Measurements from ENCODE around the gene USP28.
"Not testable (repeated sequence)": the region's sequence is repeated elsewhere in the genome, so short reads cannot be mapped to it uniquely, and the experiment has no call there.

The USP28 gene

GRCh38 chr11:113840932-113841664 lies 34.3 kb downstream of the USP28 start:
- DNase-seq (ENCODE audit: low read depth), result no peak
- no peak overlapping the region for H3K4me3 ChIP-seq (ENCODE audit: low read depth, low read length)

- no peak for DNase-seq (ENCODE audit: low read depth)
Observed at GRCh38 chr11:113839842-113840241, 35.5 kb downstream of the USP28 start.

GRCh38 chr11:113838005-113838404 lies 37.4 kb downstream of the USP28 start:
- DNase-seq (ENCODE audit: low read depth), result no peak
- no peak overlapping the region for H3K4me3 ChIP-seq (ENCODE audit: low read depth, low read length)

More at GRCh38 chr11:113839842-113840241, 35.5 kb downstream of the USP28 start:
- no peak overlapping the region for H3K4me3 ChIP-seq (ENCODE audit: low read depth, low read length)

GRCh38 chr11:113835306-113835705 lies 40.1 kb downstream of the USP28 start:
- H3K4me3 ChIP-seq (ENCODE audit: low read depth, low read length), result no peak overlapping the region
- DNase-seq (ENCODE audit: low read depth), result no peak

GRCh38 chr11:113833151-113833550 lies 42.2 kb downstream of the USP28 start:
- no peak overlapping the region for H3K4me3 ChIP-seq (ENCODE audit: low read depth, low read length)
- no peak for DNase-seq (ENCODE audit: low read depth)

GRCh38 chr11:113831314-113831713 lies 44.1 kb downstream of the USP28 start:
- DNase-seq (ENCODE audit: low read depth), result no peak
- H3K4me3 ChIP-seq (ENCODE audit: low read depth, low read length), result no peak overlapping the region

GRCh38 chr11:113829751-113830150 lies 45.6 kb downstream of the USP28 start:
- DNase-seq (ENCODE audit: low read depth), result no peak
- H3K4me3 ChIP-seq (ENCODE audit: low read depth, low read length), result no peak overlapping the region

GRCh38 chr11:113828191-113828590 lies 47.2 kb downstream of the USP28 start:
- H3K4me3 ChIP-seq (ENCODE audit: low read depth, low read length), result no peak overlapping the region
- no peak for DNase-seq (ENCODE audit: low read depth)

GRCh38 chr11:113827477-113827876 lies 47.9 kb downstream of the USP28 start:
- no peak for DNase-seq (ENCODE audit: low read depth)
- H3K4me3 ChIP-seq (ENCODE audit: low read depth, low read length), result no peak overlapping the region

GRCh38 chr11:113818426-113818825 lies 56.9 kb downstream of the USP28 start:
- no peak overlapping the region for H3K4me3 ChIP-seq (ENCODE audit: low read depth, low read length)
- no peak for DNase-seq (ENCODE audit: low read depth)

GRCh38 chr11:113817626-113818025 lies 57.7 kb downstream of the USP28 start:
- H3K4me3 ChIP-seq (ENCODE audit: low read depth, low read length), result no peak overlapping the region
- DNase-seq (ENCODE audit: low read depth), result no peak

GRCh38 chr11:113817162-113817561 lies 58.2 kb downstream of the USP28 start:
- DNase-seq (ENCODE audit: low read depth), result no peak
- no peak overlapping the region for H3K4me3 ChIP-seq (ENCODE audit: low read depth, low read length)

- no peak for DNase-seq (ENCODE audit: low read depth)
- no peak overlapping the region for H3K4me3 ChIP-seq (ENCODE audit: low read depth, low read length)
Observed at GRCh38 chr11:113814181-113814580, 61.2 kb downstream of the USP28 start.

- H3K4me3 ChIP-seq (ENCODE audit: low read depth, low read length), result no peak overlapping the region
- DNase-seq (ENCODE audit: low read depth), result no peak
Observed at GRCh38 chr11:113808931-113809330, 66.4 kb downstream of the USP28 start.

GRCh38 chr11:113806406-113806805 lies 69.0 kb downstream of the USP28 start:
- H3K4me3 ChIP-seq (ENCODE audit: low read depth, low read length), result no peak overlapping the region
- no peak for DNase-seq (ENCODE audit: low read depth)

- no peak overlapping the region for H3K4me3 ChIP-seq (ENCODE audit: low read depth, low read length)
- DNase-seq (ENCODE audit: low read depth), result no peak
Observed at GRCh38 chr11:113805640-113806039, 69.7 kb downstream of the USP28 start.

- no peak overlapping the region for H3K4me3 ChIP-seq (ENCODE audit: low read depth, low read length)
- DNase-seq (ENCODE audit: low read depth), result no peak
Observed at GRCh38 chr11:113802621-113803020, 72.8 kb downstream of the USP28 start.

- DNase-seq (ENCODE audit: low read depth), result no peak
Observed at GRCh38 chr11:113796663-113797259, 78.6 kb downstream of the USP28 start.

GRCh38 chr11:113789675-113790320 lies 85.6 kb downstream of the USP28 start:
- no peak overlapping the region for H3K4me3 ChIP-seq (ENCODE audit: low read depth, low read length)
- no peak for DNase-seq (ENCODE audit: low read depth)

More at GRCh38 chr11:113796663-113797259, 78.6 kb downstream of the USP28 start:
- no peak overlapping the region for H3K4me3 ChIP-seq (ENCODE audit: low read depth, low read length)

- not testable (repeated sequence) for DNase-seq (ENCODE audit: low read depth); H3K4me3 ChIP-seq (ENCODE audit: low read depth, low read length)
Observed at GRCh38 chr11:113789016-113789415, 86.4 kb downstream of the USP28 start.

GRCh38 chr11:113782134-113782533 lies 93.2 kb downstream of the USP28 start:
- DNase-seq (ENCODE audit: low read depth), result no peak
- H3K4me3 ChIP-seq (ENCODE audit: low read depth, low read length), result no peak overlapping the region

Data from skeletal muscle cell (primary cell).